VCaP (cell line): ENCODE measurements around the gene CDH11.

Experiments used
- H3K27ac ChIP-seq: fragments of 450-650 bp; 2 replicates; pipeline ENCODE4 v1.5.1; 2017
- TF ChIP-seq, protein P1 (sequence below): fragments of 450-650 bp; conservative IDR thresholded peaks from 2 replicates; pipeline ENCODE4 v1.5.1; 2017; ENCODE audit warnings: mild to moderate bottlenecking, moderate library complexity

CDH11 gene

GRCh38 chr16:64948056-64948455 is 173.8 kb downstream of the CDH11 start:
- no peak overlapping the region for H3K27ac ChIP-seq
- TF ChIP-seq, protein P1, sequence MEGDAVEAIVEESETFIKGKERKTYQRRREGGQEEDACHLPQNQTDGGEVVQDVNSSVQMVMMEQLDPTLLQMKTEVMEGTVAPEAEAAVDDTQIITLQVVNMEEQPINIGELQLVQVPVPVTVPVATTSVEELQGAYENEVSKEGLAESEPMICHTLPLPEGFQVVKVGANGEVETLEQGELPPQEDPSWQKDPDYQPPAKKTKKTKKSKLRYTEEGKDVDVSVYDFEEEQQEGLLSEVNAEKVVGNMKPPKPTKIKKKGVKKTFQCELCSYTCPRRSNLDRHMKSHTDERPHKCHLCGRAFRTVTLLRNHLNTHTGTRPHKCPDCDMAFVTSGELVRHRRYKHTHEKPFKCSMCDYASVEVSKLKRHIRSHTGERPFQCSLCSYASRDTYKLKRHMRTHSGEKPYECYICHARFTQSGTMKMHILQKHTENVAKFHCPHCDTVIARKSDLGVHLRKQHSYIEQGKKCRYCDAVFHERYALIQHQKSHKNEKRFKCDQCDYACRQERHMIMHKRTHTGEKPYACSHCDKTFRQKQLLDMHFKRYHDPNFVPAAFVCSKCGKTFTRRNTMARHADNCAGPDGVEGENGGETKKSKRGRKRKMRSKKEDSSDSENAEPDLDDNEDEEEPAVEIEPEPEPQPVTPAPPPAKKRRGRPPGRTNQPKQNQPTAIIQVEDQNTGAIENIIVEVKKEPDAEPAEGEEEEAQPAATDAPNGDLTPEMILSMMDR, result no peak

- H3K27ac ChIP-seq, result no peak overlapping the region
- TF ChIP-seq, protein P1, result no peak
Observed at GRCh38 chr16:64947651-64948050, 174.2 kb downstream of the CDH11 start.

- TF ChIP-seq, protein P1, result no peak
- no peak overlapping the region for H3K27ac ChIP-seq
Observed at GRCh38 chr16:64933885-64934284, 188.0 kb downstream of the CDH11 start.

- no peak overlapping the region for H3K27ac ChIP-seq
- TF ChIP-seq, protein P1, result no peak
Observed at GRCh38 chr16:64926476-64926875, 195.4 kb downstream of the CDH11 start.

- TF ChIP-seq, protein P1, result no peak
- H3K27ac ChIP-seq, result no peak overlapping the region
Observed at GRCh38 chr16:64925166-64925565, 196.7 kb downstream of the CDH11 start.

DNA sequence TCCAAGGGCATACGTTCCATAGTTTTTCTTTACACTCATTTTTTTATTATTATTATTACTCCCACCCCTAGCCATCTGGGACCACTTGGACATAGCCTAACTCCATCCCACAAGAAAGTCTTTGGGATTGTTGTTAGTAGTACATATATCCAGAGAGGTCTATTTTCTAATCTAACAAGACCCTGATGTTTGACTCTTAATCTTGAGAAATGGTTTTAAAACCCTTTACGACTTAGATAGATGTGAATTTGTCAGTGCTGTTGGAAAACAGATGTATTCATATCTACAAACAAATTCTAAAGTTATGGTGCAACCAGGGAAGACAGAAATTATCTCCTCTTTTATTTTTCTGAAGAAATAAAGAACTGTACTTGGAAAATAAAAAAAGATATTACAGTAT is 197.8 kb downstream of the CDH11 start:
- no peak overlapping the region for H3K27ac ChIP-seq
- TF ChIP-seq, protein P1, result no peak

DNA sequence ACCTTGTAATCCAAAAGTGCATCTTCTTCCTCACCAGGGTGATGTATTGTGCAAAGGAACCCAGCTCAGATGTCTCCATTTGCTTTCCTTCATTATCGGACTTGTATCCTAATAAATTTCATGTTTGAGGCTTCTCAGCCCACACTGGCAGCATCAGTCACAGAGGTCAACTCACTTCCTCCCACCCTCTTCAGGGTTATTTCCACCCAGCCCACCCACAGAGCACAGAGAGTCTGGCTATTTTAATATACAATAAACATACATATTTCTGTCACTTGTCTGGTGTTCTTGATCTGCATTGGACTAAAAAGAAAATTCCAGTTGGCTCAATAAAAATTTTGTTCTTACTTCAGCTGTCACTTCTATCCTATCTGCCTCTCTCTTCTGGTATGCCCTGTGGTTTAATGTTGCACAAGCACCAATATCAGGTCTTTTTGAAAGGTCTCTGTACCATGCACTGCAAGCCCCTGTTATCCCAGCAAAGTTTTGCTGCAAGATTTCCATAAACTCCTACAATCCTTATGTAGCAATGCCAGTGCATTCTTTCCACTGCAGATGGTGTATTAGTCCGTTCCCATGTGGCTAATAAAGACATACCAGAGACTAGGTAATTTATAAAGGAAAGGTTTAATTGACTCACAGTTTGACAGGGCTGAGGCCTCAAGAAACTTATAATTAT is 201.8 kb downstream of the CDH11 start:
- H3K27ac ChIP-seq, result no peak overlapping the region
- TF ChIP-seq, protein P1, result no peak
